GM12873 (cell line): ENCODE data around the gene OR6A2.

Source experiments
- TF ChIP-seq, protein P1 (sequence below): IDR thresholded peaks from 2 replicates; pipeline ENCODE4 v1.5.1; 2012; ENCODE audit warnings: low read depth, mild to moderate bottlenecking, moderate library complexity, low read length, control low read depth; ENCODE audit not compliant: insufficient read depth; ENCODE audit errors: missing control alignments

The OR6A2 gene

DNA sequence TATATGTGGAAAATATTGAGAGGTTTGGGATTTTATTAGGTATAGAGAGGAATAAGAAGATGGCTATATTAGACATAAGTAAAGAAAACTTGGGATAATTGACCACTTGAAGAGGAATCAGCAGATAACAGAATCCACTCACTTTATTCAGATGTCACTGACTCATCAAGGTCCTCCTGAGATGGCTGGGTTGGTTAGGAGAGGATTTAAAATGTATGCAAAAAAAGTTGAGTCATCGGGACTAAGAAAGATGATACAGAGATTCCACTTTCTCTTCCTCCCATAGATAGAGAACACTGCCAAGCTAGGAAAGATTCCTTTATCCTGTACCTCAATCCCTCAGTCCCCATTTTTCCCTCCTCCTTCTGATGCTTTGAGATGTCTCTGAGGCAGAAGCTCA is at the start of gene OR6A2:
TSS of gene OR6A2 (minus strand) at position 288 of the 400 bp plus-strand sequence. CDS start 3,981 bp downstream, outside the sequence.
- TF ChIP-seq, protein P1, sequence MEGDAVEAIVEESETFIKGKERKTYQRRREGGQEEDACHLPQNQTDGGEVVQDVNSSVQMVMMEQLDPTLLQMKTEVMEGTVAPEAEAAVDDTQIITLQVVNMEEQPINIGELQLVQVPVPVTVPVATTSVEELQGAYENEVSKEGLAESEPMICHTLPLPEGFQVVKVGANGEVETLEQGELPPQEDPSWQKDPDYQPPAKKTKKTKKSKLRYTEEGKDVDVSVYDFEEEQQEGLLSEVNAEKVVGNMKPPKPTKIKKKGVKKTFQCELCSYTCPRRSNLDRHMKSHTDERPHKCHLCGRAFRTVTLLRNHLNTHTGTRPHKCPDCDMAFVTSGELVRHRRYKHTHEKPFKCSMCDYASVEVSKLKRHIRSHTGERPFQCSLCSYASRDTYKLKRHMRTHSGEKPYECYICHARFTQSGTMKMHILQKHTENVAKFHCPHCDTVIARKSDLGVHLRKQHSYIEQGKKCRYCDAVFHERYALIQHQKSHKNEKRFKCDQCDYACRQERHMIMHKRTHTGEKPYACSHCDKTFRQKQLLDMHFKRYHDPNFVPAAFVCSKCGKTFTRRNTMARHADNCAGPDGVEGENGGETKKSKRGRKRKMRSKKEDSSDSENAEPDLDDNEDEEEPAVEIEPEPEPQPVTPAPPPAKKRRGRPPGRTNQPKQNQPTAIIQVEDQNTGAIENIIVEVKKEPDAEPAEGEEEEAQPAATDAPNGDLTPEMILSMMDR, result no peak

DNA sequence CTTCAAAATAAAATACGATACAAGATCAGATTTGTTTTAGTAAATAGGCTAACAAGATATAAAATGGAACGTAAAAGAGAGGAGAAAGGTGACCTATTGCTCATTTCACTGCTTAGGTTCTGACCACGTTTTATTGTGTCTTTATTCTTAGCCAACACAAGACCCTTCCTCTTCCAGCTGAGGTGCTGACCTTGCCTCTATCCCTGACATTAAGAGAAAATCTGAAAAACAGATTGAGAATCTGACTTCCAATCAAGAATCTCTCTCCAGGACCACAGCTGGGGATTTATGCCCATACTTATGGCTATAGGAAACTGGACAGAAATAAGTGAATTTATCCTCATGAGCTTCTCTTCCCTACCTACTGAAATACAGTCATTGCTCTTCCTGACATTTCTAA is 45.9 kb upstream of the OR6A2 start, which contains the start of gene OR10A5:
TSS of gene OR10A5 (plus strand) at position 301 of the 400 bp plus-strand sequence. CDS start at position 301, 0 bp downstream.
- TF ChIP-seq, protein P1, result no peak

DNA sequence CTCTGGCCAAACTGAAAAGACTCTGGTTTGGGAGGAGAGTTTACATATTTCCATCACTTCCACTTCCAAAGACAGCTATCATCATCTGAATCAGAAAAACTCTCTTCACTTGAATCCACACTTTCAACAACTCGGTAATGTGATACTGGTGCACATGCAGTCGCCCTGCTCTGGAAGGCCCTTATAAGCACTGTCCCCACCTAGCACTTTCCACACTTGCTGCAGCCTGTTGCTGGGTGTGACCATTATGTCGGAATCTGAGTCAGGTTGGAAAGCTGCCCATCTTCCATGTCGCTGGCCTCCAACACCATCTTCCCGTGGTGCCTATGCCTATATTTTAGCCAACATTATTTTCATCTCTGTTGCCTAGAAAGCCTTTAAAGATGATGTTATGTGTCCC is 44.9 kb upstream of the OR6A2 start:
- TF ChIP-seq, protein P1, result no peak

DNA sequence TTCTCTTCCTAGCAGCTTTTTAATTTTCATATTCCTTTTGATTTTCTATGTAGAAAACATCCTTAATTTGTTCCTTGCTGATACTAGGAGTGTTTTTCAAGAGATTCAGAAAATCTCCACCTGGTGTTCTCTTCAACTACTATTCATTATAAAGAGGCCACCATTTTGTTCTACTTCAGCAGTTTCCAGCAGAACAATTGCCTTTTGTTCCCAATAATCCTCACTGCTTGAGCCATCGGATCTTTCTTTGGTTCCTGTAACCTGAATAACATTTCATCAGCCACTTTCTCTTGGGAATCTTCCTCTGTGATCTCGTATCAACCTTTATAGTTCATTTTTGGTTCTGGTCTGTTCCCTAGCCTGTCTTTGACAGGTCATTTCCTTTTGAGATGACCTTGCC is 44.2 kb upstream of the OR6A2 start:
- TF ChIP-seq, protein P1, result no peak

DNA sequence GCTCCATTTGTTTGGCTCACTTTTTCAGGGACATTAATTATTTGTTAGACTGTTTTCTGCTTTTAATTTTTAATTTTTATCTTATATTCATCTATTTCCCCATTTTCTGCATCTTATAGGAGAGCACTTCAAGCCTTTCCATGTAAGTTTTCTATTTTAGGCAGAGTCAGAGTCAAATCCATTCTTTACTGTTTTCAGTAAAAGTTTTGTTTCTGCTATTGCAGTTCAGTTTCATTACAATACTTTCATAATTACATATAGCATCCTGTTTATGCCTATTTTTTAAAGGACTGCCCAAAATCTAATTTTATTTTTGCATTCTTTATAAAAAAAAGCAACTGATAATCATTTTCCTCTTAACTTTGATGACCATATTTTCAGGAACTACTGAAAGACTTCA is 42.2 kb upstream of the OR6A2 start:
- TF ChIP-seq, protein P1, result no peak

DNA sequence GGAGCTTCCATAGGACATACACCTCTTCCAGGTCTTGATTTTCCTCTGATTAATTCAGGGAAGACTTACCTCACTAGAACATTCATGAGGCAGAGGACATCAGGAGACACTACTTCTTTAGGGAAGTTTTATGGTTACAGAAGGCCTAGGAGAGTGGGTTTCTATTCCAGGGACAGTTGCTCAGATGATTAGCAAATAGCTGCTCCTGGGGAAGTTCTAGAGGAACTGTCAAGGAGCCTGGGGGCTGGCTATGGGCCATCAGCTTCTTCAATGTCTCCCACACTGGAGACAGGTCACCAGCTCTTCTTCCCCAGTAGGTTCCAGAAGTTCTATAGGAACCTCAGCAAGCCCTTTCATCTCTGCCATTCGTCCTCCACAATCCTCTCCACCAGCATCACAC is 34.5 kb upstream of the OR6A2 start:
- TF ChIP-seq, protein P1, result no peak

DNA sequence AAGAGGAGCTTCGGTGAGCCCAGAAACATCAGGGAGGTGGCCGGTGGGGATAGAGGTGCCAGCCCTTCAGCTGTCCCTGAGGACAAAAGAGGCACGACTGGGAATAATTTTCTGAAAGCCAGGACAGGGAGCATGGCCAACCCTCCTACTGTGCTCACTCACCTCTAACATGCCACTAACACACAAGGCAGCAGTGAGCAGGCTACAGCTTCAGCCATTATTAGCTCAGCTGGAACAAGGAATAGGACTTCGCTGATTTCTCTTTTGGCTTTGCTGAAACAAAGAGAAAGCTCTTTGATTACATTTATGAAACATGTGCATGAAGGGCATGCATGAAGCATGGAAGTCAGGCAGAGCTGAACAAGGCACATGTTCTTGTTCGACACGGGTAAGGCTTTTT is 33.9 kb upstream of the OR6A2 start:
- TF ChIP-seq, protein P1, result no peak

DNA sequence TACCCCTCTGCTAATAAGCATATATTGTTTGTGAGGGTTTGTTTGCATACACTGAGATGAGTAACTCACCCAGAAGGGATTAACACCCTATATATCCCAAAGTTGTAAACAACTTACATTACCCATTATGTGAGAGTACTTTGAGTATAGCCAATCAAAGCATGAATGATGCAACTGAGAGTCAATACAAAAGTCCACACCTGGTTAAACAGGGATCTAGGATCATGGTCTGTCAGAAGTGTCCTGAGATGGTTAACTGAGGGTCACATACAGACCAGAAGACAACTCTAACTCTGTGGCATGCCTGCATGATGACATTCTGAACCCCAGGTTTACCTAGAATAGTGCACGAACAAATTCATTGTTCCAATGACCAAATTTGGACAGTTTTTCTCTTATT is 28.6 kb upstream of the OR6A2 start:
- TF ChIP-seq, protein P1, result no peak
